Pons (tissue), 1 donor: ENCODE results near the gene HNRNPF.
A peak's percentile ranks its signal among the peaks of the same experiment; 100 is the strongest.
"Not testable (repeated sequence)": the region's sequence is repeated elsewhere in the genome, so short reads cannot be mapped to it uniquely, and the experiment has no call there.

Experiments used
- DNase-seq: peaks from one replicate; pipeline ENCODE4 v3.0.0-alpha.2; 2016; ENCODE audit warnings: low spot score

HNRNPF gene

DNA sequence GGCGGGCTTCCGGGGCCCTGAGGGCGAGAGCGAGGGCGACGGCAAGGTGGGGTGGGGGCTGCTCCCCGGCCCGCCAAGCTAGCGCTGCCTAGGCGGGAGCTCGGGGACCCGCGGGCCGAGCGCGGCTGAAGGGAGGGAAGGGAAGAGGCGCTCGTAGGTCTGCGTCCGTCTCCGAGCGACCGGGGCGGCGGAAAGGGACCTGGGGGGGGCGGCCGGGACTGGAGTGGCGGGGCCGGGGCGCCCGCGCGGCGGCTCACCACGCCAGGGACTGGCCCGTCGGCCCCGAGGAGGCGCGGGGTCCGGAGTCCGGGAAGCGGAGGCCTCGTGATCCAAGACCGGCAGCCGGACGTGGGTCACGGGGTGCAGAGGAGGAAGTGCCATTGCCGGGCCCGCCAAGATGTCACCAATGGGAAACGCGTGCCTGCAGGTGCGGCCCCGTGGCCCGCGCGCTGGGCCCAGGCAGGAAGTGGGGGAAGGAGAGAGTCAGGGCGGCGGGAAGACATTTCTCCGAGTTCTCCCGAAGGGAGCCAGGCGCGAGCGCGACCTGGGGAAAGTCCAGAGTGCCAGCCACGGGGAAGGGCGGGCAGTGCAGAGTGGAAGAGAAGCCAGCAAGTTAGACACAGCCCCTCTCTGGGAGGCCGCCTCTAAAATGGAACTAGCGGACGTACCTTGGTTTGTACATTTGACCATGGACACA, 11.9 kb downstream of the HNRNPF start:
- DNase-seq: peak; percentile 80

DNA sequence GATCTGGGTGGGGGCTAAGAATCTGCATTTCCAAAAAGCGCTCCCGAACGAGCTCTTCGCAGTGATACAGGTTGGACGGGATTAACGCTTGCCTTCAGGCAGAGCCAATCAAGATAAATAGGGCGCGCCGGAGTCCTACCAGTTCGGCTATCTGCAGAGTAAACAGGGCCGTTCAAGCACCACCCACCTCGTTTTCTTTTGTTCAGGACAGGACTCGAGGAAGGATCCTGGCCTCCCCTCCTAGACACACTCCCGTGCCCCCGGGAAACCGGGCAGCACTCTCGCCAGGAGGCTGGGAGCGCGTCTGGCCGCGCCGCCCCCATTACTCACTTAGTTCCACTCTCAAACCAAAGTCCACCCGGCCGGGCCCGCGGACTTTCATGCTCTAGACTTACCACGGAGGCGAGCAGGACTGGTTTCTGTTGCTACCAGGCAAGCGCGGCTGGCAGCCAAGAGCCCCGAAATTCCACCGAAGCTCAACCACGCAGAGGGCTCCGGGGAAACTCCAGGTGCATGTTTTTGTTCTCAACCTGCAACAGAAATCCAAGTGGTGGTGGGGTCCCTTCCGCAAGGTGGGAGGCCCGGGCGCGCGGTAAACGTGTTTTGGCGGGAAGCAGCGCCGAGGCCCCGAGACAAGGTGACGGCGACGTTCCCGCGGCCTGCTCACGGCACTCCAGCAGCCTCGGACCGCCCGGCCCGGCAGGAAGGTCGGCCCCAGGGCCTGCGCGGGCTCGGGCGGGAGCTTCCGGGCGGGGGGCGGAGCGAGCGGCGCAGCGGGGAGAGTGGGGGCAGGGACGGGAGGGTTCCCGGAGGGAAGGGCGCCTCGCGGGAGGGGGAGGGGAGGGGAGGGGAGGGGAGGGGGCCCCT, 12.7 kb downstream of the HNRNPF start:
- DNase-seq: peak; percentile 55

DNA sequence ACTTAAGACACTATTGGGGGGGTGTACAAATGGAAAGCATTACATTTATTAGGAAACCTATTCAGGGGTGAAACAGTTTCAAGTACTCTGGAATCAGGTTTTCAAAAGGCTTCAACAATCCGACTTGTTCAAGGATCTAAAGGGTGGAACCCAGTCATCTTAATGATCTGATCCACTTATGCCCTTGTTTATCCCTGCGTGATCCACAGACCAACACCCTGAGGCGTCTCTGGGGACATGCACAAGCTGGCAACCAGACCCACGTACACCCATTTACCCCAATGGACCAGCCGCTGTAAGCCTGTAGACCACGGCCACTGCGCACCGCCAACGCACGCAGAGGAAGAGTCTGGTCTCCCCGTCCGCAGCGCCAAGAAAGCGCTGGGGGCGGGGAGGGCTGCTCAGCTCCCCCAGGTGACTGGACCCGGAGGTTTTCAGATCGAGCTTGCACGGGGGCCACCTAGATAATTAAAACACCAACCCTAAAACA, 13.4 kb downstream of the HNRNPF start:
- no peak for DNase-seq

DNA sequence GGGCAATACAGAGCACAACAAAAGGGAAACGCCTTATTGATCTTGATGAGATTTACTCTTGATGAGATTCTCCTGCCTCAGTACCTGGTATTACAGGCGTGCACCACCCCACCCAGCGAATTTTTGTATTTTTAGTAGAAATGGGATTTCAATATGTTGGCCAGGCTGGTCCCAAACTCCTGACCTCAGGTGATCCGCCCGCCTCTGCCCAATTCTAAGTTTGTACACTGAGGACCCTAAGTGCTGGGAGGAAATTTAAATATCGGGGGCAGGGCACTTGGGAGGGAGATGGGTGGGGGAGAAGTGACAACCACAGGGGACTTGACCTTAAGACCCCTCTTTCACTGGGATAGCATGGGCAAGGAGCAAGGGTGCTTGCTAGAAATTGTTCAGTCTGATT, 14.1 kb downstream of the HNRNPF start:
- no peak for DNase-seq

DNA sequence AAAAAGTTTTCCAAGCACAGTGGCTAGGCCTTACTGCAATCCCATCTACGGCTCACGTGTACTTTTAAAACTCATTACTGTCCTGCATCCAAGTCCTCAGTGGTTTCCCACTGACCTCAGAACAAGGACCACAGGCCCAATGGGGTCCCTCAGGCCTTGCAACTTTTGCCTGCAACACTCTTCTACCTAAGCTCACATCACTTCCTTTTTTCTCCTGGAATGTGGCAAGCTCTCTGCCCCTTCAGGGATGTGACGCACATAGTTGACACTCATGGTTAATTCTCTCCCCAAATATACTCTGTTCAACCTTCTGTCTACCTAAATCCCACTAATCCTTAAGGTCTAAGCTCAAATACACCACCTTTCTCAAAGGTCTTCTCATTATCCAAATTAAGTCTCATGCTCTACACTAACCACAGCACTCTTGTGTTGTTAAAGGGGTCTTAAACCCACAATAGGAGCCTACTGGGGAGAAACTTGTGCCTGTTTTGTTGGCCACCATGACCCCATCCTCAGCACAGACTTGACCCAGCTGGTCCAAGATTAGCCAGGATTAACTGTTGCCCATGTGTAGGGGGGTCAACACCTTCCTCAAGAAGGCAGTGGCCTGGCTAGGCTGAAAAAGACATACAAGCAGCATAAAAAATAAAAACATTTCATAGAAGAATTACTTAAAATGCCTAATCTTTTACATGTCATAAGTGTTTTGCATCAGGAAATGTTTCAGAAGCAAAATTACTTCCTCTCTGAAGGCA, 15.2 kb downstream of the HNRNPF start:
- no peak for DNase-seq

DNA sequence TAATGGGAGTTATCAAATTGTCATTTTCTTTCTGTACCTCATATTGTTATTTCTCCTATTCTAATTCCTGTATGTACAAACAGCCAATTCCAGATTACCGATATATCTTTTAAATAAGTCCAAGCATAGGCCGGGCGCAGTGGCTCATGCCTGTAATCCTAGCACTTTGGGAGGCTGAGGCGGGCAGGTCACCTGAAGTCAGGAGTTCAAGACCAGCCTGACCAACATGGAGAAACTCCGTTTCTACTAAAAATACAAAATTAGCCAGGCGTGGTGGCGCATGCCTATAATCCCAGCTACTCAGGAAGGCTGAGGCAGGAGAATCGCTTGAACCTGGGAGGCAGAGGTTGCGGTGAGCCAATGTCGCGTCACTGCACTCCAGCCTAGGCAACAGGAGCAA, 15.8 kb downstream of the HNRNPF start:
- DNase-seq: not testable (repeated sequence)

DNA sequence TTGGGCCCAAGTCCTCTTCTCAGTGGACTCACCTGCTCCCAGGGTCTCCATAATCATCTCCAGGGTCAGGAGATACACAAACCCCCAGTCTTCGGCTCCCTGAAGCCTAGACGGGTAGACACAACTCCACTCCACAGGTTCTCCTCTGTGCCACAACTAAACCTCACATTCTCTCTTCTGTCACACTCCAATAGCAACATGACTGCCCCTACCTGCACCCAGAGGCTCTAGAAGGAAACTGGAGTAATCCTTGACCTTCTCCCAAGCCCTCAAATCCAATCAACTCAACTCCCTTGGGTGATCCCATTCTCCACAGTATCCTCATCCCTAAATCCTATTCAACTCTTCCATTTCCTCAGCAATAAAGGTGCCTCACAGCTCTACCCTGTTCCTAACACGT, 16.2 kb downstream of the HNRNPF start:
- DNase-seq: no peak

DNA sequence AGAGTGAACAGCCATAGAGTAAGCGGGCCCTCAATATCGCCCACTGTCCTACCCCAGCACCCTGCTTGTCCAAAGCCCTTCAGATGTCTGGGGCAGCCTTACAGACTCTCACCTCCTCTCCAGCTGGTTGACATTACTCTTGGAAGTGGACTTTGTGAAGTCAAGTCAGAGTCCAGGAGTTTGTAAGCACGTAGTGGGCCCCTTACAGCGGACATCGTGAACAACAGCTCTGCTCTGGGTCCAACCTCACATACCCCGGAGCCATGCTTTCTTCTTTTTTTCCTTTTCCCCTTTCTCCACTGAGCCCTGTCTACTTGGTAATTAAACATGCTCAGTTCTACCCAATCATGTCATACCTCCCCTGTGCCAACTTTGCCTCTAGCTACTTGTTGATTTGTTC, 17.5 kb downstream of the HNRNPF start:
- DNase-seq: no peak

DNA sequence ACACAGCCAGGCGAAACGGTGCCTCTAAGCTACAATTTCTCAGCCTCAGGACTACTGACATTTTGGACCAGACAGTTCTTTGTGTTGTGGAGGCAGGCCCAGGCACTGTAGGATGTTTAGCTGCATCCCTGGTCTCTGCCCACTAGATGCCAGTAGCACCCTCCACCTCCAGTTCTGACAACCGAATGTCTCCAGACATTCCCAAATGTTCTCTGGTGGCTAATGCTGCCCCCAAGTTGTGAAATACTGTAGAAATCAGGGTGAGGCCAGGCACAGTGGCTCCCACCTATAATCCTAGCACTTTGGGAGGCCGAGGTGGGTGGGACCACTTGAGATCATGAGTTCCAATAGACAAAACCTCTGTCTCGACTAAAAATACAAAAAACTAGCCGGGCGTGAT, 18.2 kb downstream of the HNRNPF start:
- DNase-seq: peak; percentile 88

DNA sequence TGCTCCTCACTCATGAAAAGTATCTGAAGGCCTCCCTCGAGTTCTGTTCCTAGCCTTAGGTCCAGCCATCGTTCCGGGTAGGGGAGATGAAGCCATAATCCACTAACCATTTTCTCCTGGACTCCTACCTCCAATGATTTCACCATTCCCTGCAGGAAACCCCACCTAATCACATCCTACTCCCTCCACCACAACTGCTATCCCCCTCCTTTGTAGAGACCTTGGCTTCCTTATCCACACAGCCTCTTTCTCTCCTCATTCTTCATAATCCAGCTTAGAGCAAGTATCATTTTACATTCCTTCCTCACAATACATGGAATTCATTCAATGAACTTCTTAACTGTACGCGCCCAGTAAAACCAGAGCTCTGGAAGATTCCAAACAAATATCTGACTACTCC, 18.7 kb downstream of the HNRNPF start:
- no peak for DNase-seq

DNA sequence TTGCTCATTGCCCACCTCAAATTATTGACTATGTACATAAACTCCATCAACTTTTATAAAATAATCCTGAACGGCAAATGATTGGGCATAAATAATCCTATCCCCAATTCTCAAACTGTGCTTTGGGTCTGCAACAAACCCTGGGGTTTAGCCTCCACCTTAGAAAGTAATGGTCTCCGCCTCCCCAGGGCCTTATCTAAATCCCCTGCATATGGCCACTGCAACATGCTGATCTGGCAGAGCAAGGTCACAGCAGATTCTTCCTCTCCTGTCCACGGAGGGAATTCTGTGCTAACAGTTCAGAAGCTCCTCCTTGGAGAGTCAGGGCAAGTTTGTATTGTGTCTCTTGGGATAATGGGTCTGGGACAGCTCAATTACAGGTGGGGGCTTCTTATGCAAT, 19.1 kb downstream of the HNRNPF start:
- no peak for DNase-seq

DNA sequence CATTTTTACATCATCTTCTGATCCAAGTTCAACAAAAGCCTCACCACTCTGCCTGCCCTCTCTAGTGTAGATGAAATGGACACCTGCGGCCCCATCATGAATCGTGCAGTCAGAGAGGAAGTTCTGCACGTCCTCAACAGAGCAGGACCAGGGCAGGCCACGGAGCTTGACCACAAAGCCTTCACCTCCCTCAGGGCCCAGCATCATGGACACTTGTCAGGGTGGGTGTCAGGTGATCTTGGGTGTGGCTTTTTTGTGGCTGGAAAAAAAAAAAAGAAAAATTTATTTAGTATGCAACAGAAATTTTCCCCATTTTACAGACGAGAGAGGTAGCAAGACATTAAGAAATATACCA, 21.3 kb downstream of the HNRNPF start:
- DNase-seq: no peak

DNA sequence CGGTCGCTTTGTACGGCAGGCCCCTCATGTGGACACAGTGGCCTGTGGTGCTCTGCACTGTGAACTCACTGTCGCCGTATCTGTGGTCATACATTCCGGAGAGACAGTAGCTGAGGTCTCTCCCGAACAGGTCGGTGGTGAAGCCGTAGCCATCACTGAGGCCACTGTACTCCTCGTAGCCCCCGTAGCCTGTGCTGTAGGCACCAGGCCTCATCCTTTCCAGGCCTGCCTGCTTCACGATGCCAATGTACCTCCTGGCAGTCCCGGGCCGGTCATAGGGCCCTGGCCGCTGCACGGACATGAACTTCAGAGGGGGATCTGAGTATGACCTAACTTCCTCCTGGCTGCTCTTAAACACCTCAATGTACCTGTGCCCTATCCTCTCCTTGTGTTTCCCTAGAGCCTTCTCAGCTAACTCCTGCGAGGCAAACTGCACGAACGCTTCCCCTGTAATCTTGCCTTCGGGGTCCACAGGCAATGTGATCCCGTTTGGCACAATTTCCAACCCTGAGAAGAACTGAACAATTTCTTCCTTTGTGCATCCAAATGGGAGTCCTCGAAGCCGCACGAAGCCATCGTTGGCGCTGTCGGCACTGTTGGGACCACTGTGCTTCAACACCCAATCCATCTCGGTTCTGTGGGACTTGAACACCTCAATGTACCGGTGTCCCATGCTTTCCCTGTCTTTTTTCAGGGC, 21.9 kb downstream of the HNRNPF start:
- no peak for DNase-seq

DNA sequence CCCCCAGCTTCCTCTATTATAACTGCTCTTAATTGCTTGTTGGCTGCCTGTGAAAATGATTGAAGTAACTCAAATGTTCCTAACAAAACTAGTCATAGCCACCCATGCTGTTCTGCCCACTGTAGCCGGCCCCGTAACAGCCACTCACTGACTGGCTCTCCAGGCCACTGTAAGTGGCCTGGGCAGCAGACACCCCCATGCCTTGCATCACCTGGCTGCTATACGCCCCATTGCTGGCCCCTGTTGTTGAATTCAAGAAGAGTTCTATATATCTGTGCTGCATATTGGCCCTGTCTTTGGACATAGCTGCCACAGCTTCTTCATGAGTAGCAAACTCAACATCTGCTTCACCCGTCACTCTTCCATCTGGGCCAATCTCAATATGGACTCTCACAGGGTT, 22.4 kb downstream of the HNRNPF start:
- no peak for DNase-seq

DNA sequence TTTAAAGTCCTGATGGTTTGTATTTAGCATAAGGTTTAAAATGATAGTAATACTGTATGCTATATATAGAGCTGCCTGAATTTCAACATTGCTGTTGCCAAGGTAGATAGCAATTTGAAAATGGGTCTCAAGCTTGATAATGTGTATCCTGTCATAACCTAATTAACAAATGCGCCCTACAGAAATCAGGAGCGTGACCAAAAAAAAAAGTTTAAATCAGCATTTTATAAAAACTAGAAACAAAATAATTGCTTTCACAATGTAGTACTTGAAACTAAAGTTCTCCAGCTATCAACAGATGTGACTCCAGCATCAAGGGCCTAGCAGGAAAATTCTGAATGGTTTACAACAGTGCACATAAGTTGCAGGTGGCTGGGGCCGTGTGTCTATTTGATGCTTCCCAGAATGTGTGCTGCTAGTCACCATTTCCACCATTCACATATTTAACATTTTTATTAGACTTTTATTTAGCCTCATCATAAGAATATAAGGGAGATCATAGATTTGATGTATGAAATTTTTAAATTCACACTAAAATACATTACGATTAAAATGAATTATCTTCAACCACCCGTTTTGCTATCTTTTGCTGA, 23.5 kb downstream of the HNRNPF start:
- no peak for DNase-seq

DNA sequence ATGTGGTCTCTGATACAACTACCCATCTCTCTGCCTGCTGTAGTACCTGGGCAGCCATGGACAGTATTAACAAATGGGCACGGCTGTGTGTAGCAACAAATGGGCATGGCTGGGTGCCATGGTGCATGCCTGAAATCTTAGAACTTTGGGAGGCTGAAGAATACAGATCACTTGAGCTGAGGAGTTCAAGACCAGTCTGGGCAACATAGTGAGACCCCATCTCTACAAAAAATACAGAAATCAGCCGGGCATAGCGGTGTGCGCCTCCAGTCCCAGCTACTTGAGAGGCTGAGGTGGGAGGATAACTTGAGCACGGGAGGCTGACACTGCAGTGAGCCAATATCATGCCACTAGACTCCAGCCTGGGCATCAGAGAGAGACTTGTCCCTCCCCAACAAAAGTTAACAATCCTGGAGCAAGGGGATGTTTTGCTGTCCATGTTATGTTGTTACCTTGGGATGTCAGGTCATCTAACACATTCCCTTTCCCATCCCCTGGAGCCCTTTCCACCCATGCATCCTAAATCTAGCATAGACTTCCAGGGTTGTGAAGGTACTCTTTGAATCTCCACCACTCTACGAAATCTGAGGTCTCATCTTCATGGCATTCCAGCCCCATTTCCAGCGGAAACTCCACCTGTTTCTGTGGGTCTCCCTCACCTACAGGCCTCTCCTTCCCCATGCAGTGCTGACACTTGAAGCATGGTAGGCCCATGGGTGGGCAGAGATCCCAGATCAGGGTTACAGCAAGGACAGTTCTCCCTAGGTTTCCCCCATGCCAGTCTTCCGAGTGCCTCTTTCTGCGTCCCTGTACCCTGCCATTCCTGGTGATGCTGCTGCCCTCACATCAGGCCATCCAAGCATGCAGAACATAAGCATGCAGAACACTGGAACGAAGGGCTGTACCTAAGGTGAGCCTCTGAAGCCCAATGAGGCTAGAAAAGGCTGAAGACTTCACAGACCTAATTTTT, 24.4 kb downstream of the HNRNPF start:
- no peak for DNase-seq

DNA sequence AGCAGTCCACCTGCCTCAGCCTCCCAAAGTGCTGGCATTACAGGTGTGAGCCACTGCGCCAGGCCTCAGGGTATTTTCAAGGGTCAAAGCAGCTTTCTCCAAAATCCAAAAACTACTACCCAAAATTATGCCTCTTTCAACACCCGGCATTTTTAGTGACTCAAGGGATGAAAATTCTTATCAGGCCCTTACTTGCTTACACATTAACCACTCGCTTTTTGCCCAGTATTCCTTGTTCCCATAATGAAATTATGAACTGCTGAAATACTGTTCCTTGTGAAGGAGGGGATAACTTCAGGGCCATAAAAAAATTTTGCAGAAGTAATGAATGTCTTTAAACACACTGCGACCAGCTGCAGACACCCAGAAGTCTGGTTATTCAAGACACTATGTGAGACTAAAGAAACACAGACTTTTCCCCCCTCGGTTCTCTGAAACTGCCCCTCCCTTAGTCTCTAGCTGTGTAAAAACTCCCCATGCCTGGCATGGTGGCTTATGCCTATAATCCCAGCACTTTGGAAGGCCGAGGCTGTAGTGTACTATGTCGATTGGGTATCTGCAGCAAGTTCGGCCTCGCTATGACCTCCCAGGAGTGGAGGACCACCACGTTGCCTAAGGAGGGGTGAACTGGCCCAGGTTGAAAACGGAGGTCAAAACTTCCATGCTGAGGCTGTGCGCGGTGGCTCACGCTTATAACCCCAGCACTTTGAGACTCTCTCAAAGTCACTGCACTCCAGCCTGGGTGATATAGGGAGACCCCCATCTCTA, 25.6 kb downstream of the HNRNPF start:
- no peak for DNase-seq

DNA sequence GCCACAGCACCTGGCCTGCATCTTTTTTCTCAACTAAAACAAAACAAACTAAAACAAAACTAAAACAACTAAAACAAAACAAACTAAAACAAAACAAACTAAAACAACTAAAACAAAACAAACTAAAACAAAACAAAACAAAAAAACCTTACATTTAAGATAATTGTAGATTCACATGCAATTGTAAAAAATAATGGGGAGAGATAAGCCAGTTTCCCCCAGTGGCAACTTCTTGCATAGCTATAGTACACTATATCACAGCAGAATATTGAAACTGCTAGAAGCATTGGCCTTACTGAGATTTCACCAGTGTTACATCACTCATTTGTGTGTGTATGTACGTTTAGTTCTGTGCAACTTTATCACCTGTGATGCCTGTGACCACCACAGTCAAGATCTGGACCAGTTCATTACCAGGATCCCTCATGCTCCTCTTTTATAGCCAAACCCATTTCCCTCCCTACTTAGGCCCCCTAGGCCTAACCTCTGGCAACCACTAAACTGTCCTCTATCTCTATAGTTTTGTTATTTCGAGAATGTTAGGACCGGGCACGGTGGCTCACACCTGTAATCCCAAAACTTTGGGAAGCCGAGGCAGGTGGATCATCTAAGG, 28.3 kb downstream of the HNRNPF start:
- DNase-seq: no peak

DNA sequence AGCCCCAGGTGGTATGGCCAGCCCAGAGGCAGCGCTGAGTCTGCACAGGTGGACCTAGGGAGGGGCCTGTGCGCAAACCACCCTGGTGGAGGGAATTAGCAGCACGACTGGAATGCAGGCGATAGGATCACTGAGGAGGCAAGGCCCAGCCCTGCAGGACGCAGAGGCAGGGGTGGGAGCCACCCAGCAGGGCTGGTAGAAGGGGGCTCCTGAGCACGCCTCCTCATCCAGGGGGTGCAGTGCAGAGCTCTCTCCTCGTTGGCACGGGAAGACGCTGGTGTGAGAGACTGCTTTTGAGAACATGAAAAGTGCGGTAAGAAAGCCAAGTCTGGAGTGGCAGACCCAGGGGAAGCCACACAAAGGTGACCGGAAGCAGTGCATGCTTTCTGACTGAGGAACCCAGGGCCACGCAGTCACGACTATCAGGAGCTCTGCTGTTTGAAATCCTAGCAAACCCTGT, 31.5 kb downstream of the HNRNPF start:
- DNase-seq: no peak
